SK-N-SH treated with all-trans-retinoic acid at 6 μM for 48 hours (cell line): ENCODE measurements around the gene CAMK4.
"Not testable (repeated sequence)": the region's sequence is repeated elsewhere in the genome, so short reads cannot be mapped to it uniquely, and the experiment has no call there.

Source experiments
- ATAC-seq: fragments of 200-7000 bp; cut with Tn5 transposase; 3 replicates; pipeline ENCODE4 v1.9.1; 2020; ENCODE audit warnings: mild to moderate bottlenecking, moderate library complexity
- ARNTL ChIP-seq: fragments of 450-650 bp; formaldehyde crosslinking; IDR thresholded peaks from 2 replicates; pipeline ENCODE4 v1.5.0; 2020; ENCODE audit warnings: low read depth, mild to moderate bottlenecking, moderate library complexity, borderline replicate concordance
- BACH2 ChIP-seq: fragments of 250-450 bp; sonication (Bioruptor Pico); IDR thresholded peaks from 2 replicates; pipeline ENCODE4 v1.9.0; 2021; ENCODE audit warnings: mild to moderate bottlenecking, borderline replicate concordance
- CREB5 ChIP-seq: fragments of 250-450 bp; sonication (Bioruptor Pico); IDR thresholded peaks from 2 replicates; pipeline ENCODE4 v1.5.1; 2020; ENCODE audit warnings: low read depth, mild to moderate bottlenecking, moderate library complexity
- CSRNP3 ChIP-seq: fragments of 250-450 bp; sonication (Bioruptor Pico); IDR thresholded peaks from 2 replicates; pipeline ENCODE4 v1.5.1; 2021; ENCODE audit warnings: mild to moderate bottlenecking, moderate library complexity
- ESRRG ChIP-seq: fragments of 250-450 bp; sonication (Bioruptor Pico); IDR thresholded peaks from 2 replicates; pipeline ENCODE4 v1.6.1; 2021; ENCODE audit warnings: mild to moderate bottlenecking
- GLIS3 ChIP-seq: fragments of 250-450 bp; sonication (Bioruptor Pico); IDR thresholded peaks from 2 replicates; pipeline ENCODE4 v1.5.0; 2020; ENCODE audit warnings: mild to moderate bottlenecking, moderate library complexity
- ISL1 ChIP-seq: fragments of 250-450 bp; sonication (Bioruptor Pico); IDR thresholded peaks from 2 replicates; pipeline ENCODE4 v2.1.2; 2022; ENCODE audit warnings: mild to moderate bottlenecking, moderate library complexity
- OSR1 ChIP-seq: fragments of 250-450 bp; sonication (Bioruptor Pico); IDR thresholded peaks from 2 replicates; pipeline ENCODE4 v1.8.0; 2022; ENCODE audit warnings: moderate library complexity, mild to moderate bottlenecking, inconsistent platforms
- RARB ChIP-seq: fragments of 250-450 bp; sonication (Bioruptor Pico); IDR thresholded peaks from 2 replicates; pipeline ENCODE4 v1.8.0; 2021; ENCODE audit warnings: mild to moderate bottlenecking, moderate library complexity
- TSHZ2 ChIP-seq: fragments of 250-450 bp; sonication (Bioruptor Pico); IDR thresholded peaks from 2 replicates; pipeline ENCODE4 v1.5.0; 2020; ENCODE audit warnings: mild to moderate bottlenecking, moderate library complexity
- ZC3H10 ChIP-seq: fragments of 250-450 bp; sonication (Bioruptor Pico); IDR thresholded peaks from 2 replicates; pipeline ENCODE4 v1.5.1; 2021; ENCODE audit warnings: mild to moderate bottlenecking, moderate library complexity
- ZFP3 ChIP-seq: fragments of 250-450 bp; sonication (Bioruptor Pico); IDR thresholded peaks from 2 replicates; pipeline ENCODE4 v1.5.0; 2020; ENCODE audit warnings: mild to moderate bottlenecking, moderate library complexity
- ZFP30 ChIP-seq: fragments of 450-650 bp; formaldehyde crosslinking; IDR thresholded peaks from 2 replicates; pipeline ENCODE4 v1.5.0; 2022; ENCODE audit warnings: mild to moderate bottlenecking, moderate library complexity
- ZNF565 ChIP-seq: fragments of 450-650 bp; formaldehyde crosslinking; conservative IDR thresholded peaks from 2 replicates; pipeline ENCODE4 v1.5.0; 2020; ENCODE audit warnings: low read depth, mild to moderate bottlenecking, moderate library complexity
- ZNF70 ChIP-seq: fragments of 450-650 bp; formaldehyde crosslinking; IDR thresholded peaks from 2 replicates; pipeline ENCODE4 v1.5.0; 2020; ENCODE audit warnings: mild to moderate bottlenecking, moderate library complexity

The CAMK4 gene

GRCh38 chr5:111408817-111409216, 184.6 kb downstream of the CAMK4 start (continued):
- TF ChIP-seq ZFP3, result no peak

- not testable (repeated sequence) for ATAC-seq
Observed at GRCh38 chr5:111409266-111409665, 185.1 kb downstream of the CAMK4 start.

- ATAC-seq, result not testable (repeated sequence)
Observed at GRCh38 chr5:111410067-111410466, 185.9 kb downstream of the CAMK4 start.

GRCh38 chr5:111411301-111411700, 187.1 kb downstream of the CAMK4 start:
- peak; percentile 42; the same call in 1 of the 3 replicates for ATAC-seq

GRCh38 chr5:111412593-111412992, 188.4 kb downstream of the CAMK4 start:
- ATAC-seq, result no peak

More at GRCh38 chr5:111411301-111411700, 187.1 kb downstream of the CAMK4 start:
- no peak for TF ChIP-seq ARNTL (CRISPR knock-in tag)
- no peak for TF ChIP-seq RARB
- no peak for TF ChIP-seq ZC3H10 (CRISPR knock-in tag)
- TF ChIP-seq ZFP3, result no peak
- no peak for TF ChIP-seq GLIS3 (CRISPR knock-in tag)
- no peak for TF ChIP-seq ZFP30 (CRISPR knock-in tag)
- no peak for TF ChIP-seq ZNF565 (CRISPR knock-in tag)
- no peak for TF ChIP-seq CREB5 (CRISPR knock-in tag)
- TF ChIP-seq TSHZ2, result no peak
- no peak for TF ChIP-seq BACH2 (CRISPR knock-in tag)

GRCh38 chr5:111415053-111415452, 190.9 kb downstream of the CAMK4 start:
- ATAC-seq, result no peak
- no peak for TF ChIP-seq OSR1
- no peak for TF ChIP-seq GLIS3 (CRISPR knock-in tag)
- TF ChIP-seq ESRRG, result no peak
- TF ChIP-seq ISL1, result no peak
- TF ChIP-seq ZNF70 (CRISPR knock-in tag), result no peak
- no peak for TF ChIP-seq ARNTL (CRISPR knock-in tag)
- TF ChIP-seq ZFP3, result no peak
- TF ChIP-seq RARB, result no peak

More at GRCh38 chr5:111412593-111412992, 188.4 kb downstream of the CAMK4 start:
- TF ChIP-seq CSRNP3 (CRISPR knock-in tag) (no peak), ZFP30 (CRISPR knock-in tag) (no peak), BACH2 (CRISPR knock-in tag) (no peak)

- TF ChIP-seq BACH2 (CRISPR knock-in tag) (no peak), ISL1 (no peak)
- peak; percentile 55; the same call in 2 of the 3 replicates for ATAC-seq
Observed at GRCh38 chr5:111422245-111422644, 198.1 kb downstream of the CAMK4 start.
